Smooth muscle cell (in vitro differentiated cells): Measurements from ENCODE around the gene HDAC1. TPM values are rescaled to one million over a fixed set of nuclear protein-coding genes. Genes with fewer than 3 reads are reported as not detected.

ENCODE experiments used
- DNase-seq: peaks from one replicate; lab custom pipeline; 2025; ENCODE audit not compliant: unreplicated experiment; lab: John Stamatoyannopoulos, UW
- H2AFZ ChIP-seq: fragments of 200-600 bp; sonication (generic); 2 replicates; pipeline ENCODE4 v1.6.0; 2016; ENCODE audit warnings: antibody characterized with exemption, low read depth, mild to moderate bottlenecking
- H3F3A ChIP-seq: fragments of 200-600 bp; sonication (generic); 2 replicates; pipeline ENCODE4 v1.6.0; 2017; ENCODE audit warnings: antibody characterized with exemption, low read depth
- H3K27ac ChIP-seq: fragments of 200-600 bp; sonication (generic); 2 replicates; pipeline ENCODE4 v1.5.1; 2016; ENCODE audit warnings: low read depth, mild to moderate bottlenecking
- H3K27me3 ChIP-seq: fragments of 200-600 bp; sonication (generic); 2 replicates; pipeline ENCODE4 v1.6.1; 2016; ENCODE audit warnings: low read depth, mild to moderate bottlenecking
- H3K36me3 ChIP-seq: fragments of 200-600 bp; sonication (generic); 2 replicates; pipeline ENCODE4 v1.5.1; 2016; ENCODE audit warnings: low read depth
- H3K4me1 ChIP-seq: fragments of 200-600 bp; sonication (generic); 2 replicates; pipeline ENCODE4 v1.5.1; 2016; ENCODE audit warnings: low read depth
- H3K4me2 ChIP-seq: fragments of 200-600 bp; sonication (generic); 2 replicates; pipeline ENCODE4 v1.6.0; 2016; ENCODE audit warnings: mild to moderate bottlenecking
- H3K4me3 ChIP-seq: fragments of 200-600 bp; sonication (generic); 2 replicates; pipeline ENCODE4 v1.5.1; 2016; ENCODE audit warnings: mild to moderate bottlenecking
- H3K79me2 ChIP-seq: fragments of 200-600 bp; sonication (generic); 2 replicates; pipeline ENCODE4 v1.6.0; 2016; ENCODE audit warnings: low read depth, mild to moderate bottlenecking
- H3K9ac ChIP-seq: fragments of 200-600 bp; sonication (generic); 2 replicates; pipeline ENCODE4 v1.6.0; 2016; ENCODE audit warnings: low read depth
- H3K9me3 ChIP-seq: fragments of 200-600 bp; sonication (generic); replicated peaks from 2 replicates; pipeline ENCODE4 v1.5.1; 2016; ENCODE audit warnings: low read depth
- H4K20me1 ChIP-seq: fragments of 200-600 bp; sonication (generic); 2 replicates; pipeline ENCODE4 v1.6.0; 2016; ENCODE audit warnings: low read depth
- WGBS: methylation state at CpG from one replicate; pipeline ENCODE4 v1.1.7; 2016; ENCODE audit warnings: low lambda C conversion rate; 5-methylcytosine and 5-hydroxymethylcytosine counted together
- polyA plus RNA-seq: library from polyadenylated mRNA; unstranded; fragments of >200 nt; fragmentation: Nextera tagmentation; extraction: Ambion mirVana; gene quantifications from 2 replicates; pipeline ENCODE4 v1.2.1, GENCODE V29; 2016
- total RNA-seq: library from RNA; depleted of rRNA; stranded (reverse); fragments of >200 nt; gene quantifications from 2 replicates; pipeline ENCODE4 v1.2.3, GENCODE V29; 2014
- TF ChIP-seq, protein P1 (sequence below): fragments of 200-600 bp; sonication (generic); IDR thresholded peaks from 2 replicates; pipeline ENCODE4 v1.5.1; 2017; ENCODE audit warnings: borderline replicate concordance, mild to moderate bottlenecking, antibody characterized with exemption; ENCODE audit not compliant: insufficient read depth, poor library complexity, severe bottlenecking

HDAC1 gene
- total RNA-seq (29.3 and 40.5 TPM in 2 replicates), polyA plus RNA-seq (48.8 and 51.7 TPM in 2 replicates)

DNA sequence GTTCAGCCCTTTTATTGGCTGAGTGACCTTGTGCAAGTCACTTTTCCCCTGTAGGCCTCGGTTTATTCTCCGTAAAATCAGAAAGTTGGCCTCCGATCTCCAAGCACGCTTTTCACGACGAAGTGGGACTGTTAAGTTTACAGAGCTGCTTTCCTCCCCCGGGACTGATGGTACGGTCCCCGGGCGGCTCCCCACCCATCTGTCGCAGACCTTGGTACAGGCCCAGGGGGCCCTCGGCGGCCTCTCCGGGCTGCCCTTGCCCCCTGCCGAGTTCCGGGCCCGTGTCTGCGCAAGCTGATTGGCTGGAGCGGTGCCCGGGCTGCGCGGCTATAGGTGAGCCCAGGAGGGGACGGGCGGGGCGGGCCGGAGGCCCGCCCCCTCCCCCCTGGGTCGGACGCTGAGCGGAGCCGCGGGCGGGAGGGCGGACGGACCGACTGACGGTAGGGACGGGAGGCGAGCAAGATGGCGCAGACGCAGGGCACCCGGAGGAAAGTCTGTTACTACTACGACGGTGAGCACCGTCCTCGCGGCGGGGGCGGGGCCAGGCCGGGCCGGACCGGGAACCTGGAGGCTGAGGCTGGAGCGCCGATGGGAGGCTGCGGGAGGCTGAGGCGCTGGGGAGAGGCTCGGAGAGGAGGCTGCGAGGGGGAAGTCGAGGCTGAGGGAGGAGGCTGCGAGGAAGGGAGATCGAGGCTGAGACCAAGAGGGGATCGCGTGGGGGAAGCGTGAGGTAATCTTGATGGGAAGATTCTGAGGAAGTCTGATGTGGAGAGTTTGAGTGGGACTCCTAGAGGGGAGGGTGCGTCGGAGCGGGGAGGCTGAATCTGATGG is at the start of gene HDAC1:
TSS of gene HDAC1 (plus strand) at position 376 of the 831 bp plus-strand sequence. CDS start at position 463, 87 bp downstream.
- 2% methylated on average over 59 of the region's 67 CpGs for WGBS
- no peaks in the 10 kb centered on the region for H3K9me3 ChIP-seq
- TF ChIP-seq, protein P1, sequence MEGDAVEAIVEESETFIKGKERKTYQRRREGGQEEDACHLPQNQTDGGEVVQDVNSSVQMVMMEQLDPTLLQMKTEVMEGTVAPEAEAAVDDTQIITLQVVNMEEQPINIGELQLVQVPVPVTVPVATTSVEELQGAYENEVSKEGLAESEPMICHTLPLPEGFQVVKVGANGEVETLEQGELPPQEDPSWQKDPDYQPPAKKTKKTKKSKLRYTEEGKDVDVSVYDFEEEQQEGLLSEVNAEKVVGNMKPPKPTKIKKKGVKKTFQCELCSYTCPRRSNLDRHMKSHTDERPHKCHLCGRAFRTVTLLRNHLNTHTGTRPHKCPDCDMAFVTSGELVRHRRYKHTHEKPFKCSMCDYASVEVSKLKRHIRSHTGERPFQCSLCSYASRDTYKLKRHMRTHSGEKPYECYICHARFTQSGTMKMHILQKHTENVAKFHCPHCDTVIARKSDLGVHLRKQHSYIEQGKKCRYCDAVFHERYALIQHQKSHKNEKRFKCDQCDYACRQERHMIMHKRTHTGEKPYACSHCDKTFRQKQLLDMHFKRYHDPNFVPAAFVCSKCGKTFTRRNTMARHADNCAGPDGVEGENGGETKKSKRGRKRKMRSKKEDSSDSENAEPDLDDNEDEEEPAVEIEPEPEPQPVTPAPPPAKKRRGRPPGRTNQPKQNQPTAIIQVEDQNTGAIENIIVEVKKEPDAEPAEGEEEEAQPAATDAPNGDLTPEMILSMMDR: no peak
- DNase-seq: peak; percentile 80
- peak within 1 kb of the TSS; percentile 86 for H2AFZ ChIP-seq
- no peaks in the 10 kb centered on the region for H3K36me3 ChIP-seq
- H3K9ac ChIP-seq: peak within 1 kb of the TSS; percentile 36
- peaks cover 39% of the 10 kb centered on the region for H4K20me1 ChIP-seq
- peaks cover 4% of the 10 kb centered on the region for H3F3A ChIP-seq
- peak within 1 kb of the TSS; percentile 70 for H3K27ac ChIP-seq
- H3K27me3 ChIP-seq: no peaks in the 10 kb centered on the region
- peaks cover 12% of the 10 kb centered on the region for H3K4me1 ChIP-seq
- peak within 1 kb of the TSS; percentile 77 for H3K4me3 ChIP-seq
- H3K79me2 ChIP-seq: peaks cover 47% of the 10 kb centered on the region
- peak within 1 kb of the TSS; percentile 85 for H3K4me2 ChIP-seq

DNA sequence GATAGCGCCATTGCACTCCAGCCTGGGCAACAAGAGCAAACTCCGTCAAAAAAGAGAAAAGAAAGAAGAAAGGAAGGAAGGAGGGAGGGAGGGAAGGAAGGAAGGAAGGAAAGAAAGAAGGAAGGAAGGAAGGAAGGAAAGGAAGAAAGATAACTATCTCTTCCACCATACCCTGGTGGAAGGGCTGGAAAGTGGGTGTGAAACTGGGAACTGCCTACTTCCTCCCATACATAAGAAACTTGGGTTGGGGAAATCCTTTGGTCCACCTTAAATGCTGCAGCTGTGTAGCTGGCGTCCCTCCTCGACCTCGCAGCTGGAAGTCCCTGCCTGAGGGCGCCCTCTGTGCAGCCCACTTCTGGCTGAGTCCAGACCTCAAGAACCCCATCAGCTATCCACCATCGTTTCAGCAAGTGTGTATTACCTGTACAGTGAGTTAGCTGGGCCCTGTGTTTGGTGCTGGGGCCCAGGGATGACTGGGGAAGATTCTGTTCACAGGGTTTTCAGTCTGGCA is 49.5 kb upstream of the HDAC1 start:
- Histone ChIP-seq H3K27ac (no peak overlapping the region), H3K9me3 (no peaks in the 10 kb centered on the region), H3K4me2 (no peak overlapping the region), H3F3A (peaks cover 12% of the 10 kb centered on the region), H3K79me2 (no peaks in the 10 kb centered on the region), H3K9ac (no peak overlapping the region), H3K27me3 (no peaks in the 10 kb centered on the region), H2AFZ (no peak overlapping the region), H3K4me1 (peaks cover 19% of the 10 kb centered on the region), H3K4me3 (no peak overlapping the region), H3K36me3 (no peaks in the 10 kb centered on the region), H4K20me1 (no peaks in the 10 kb centered on the region)
- WGBS: 34% methylated on average over 7 of the region's 7 CpGs
- no peak for DNase-seq
- TF ChIP-seq, protein P1: no peak

DNA sequence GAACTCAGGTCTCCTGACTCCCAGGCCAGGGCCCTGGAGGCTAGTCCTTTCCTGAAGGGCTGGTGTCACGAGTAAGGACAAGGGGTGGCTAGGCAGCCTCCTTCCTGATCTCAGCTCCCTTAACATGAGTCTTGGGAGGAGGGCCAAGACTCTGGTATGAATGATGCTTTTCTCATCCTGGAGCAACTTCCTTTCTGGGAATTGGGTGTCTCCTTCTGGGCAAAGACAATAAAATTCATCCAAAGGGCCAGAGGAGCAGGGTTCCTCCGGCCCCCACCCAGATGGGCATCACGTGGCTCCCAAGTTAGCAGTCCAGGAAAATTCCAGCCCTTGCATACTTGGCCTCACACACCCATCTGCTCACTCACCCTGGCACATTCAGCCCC is 45.0 kb upstream of the HDAC1 start, which contains the start of gene FAM167B:
TSS of gene FAM167B (plus strand) at position 335 of the 386 bp plus-strand sequence. CDS start 200 bp downstream, outside the sequence.
- no peak within 1 kb of the TSS for H3K4me2 ChIP-seq
- no peak within 1 kb of the TSS for H3K9ac ChIP-seq
- 85% methylated on average over 3 of the region's 3 CpGs for WGBS
- H3K79me2 ChIP-seq: no peaks in the 10 kb centered on the region
- TF ChIP-seq, protein P1: no peak
- H3K4me3 ChIP-seq: no peak within 1 kb of the TSS
- no peak within 1 kb of the TSS for H3K27ac ChIP-seq
- no peak within 1 kb of the TSS for H2AFZ ChIP-seq
- peaks cover 7% of the 10 kb centered on the region for H3K4me1 ChIP-seq
- H3K27me3 ChIP-seq: no peaks in the 10 kb centered on the region
- DNase-seq: no peak
- H3F3A ChIP-seq: no peaks in the 10 kb centered on the region
- no peaks in the 10 kb centered on the region for H4K20me1 ChIP-seq
- no peaks in the 10 kb centered on the region for H3K36me3 ChIP-seq
- no peaks in the 10 kb centered on the region for H3K9me3 ChIP-seq
